Activated CD8-positive, alpha-beta memory T cell treated with anti-CD3 and anti-CD28 coated beads for 48 hours (primary cell): Measurements from ENCODE around the gene CACNA1G.

ENCODE experiments used
- DNase-seq, 3 experiments: peaks; one replicate each; pipeline ENCODE4 v3.0.0-alpha.2; 2020; ENCODE audit warnings: low read depth in 2 of 3, low spot score in 2 of 3

CACNA1G gene

GRCh38 chr17:50565402-50566350, 5.2 kb downstream of the CACNA1G start:
- DNase-seq, result no peak

- no peak for DNase-seq
These were observed 6.4 kb downstream of the CACNA1G start for GRCh38 chr17:50566886-50567285.

- no peak for DNase-seq
These were observed 8.1 kb downstream of the CACNA1G start for GRCh38 chr17:50568659-50569058.

GRCh38 chr17:50569592-50569991, 9.1 kb downstream of the CACNA1G start:
- DNase-seq, result no peak

- DNase-seq, result no peak
These were observed 9.5 kb downstream of the CACNA1G start for GRCh38 chr17:50570032-50570431.

GRCh38 chr17:50570528-50570927, 10.0 kb downstream of the CACNA1G start:
- DNase-seq, result no peak

GRCh38 chr17:50571681-50572080, 11.2 kb downstream of the CACNA1G start:
- no peak for DNase-seq

- no peak for DNase-seq
These were observed 12.0 kb downstream of the CACNA1G start for GRCh38 chr17:50572541-50572940.

- no peak for DNase-seq
These were observed 13.5 kb downstream of the CACNA1G start for GRCh38 chr17:50573866-50574611.

GRCh38 chr17:50575581-50576210, 15.2 kb downstream of the CACNA1G start:
- DNase-seq, result no peak

- DNase-seq, result no peak
These were observed 16.3 kb downstream of the CACNA1G start for GRCh38 chr17:50576864-50577263.

- DNase-seq, result no peak
These were observed 17.0 kb downstream of the CACNA1G start for GRCh38 chr17:50577451-50577954.

GRCh38 chr17:50578173-50578572, 17.7 kb downstream of the CACNA1G start:
- DNase-seq, result no peak

- DNase-seq, result no peak
These were observed 18.9 kb downstream of the CACNA1G start for GRCh38 chr17:50579399-50579798.

GRCh38 chr17:50580646-50581045, 20.1 kb downstream of the CACNA1G start:
- no peak for DNase-seq

- no peak for DNase-seq
These were observed 20.8 kb downstream of the CACNA1G start for GRCh38 chr17:50581316-50581715.

GRCh38 chr17:50582741-50583140, 22.2 kb downstream of the CACNA1G start:
- no peak for DNase-seq

GRCh38 chr17:50583641-50584040, 23.1 kb downstream of the CACNA1G start:
- no peak for DNase-seq

- DNase-seq, result no peak
These were observed 23.6 kb downstream of the CACNA1G start for GRCh38 chr17:50584116-50584515.

GRCh38 chr17:50584749-50585148, 24.2 kb downstream of the CACNA1G start:
- no peak for DNase-seq

- no peak for DNase-seq
These were observed 24.8 kb downstream of the CACNA1G start for GRCh38 chr17:50585346-50585745.
